Measurements from ENCODE around the gene CORIN. TPM values are rescaled to one million over a fixed set of nuclear protein-coding genes. Genes with fewer than 3 reads are reported as not detected.
"Not testable (repeated sequence)": the region's sequence is repeated elsewhere in the genome, so short reads cannot be mapped to it uniquely, and the experiment has no call there.

Gene CORIN
- total and polyA plus RNA-seq, 11 donors: 5.6 to 130 (median 40.1) TPM

DNA sequence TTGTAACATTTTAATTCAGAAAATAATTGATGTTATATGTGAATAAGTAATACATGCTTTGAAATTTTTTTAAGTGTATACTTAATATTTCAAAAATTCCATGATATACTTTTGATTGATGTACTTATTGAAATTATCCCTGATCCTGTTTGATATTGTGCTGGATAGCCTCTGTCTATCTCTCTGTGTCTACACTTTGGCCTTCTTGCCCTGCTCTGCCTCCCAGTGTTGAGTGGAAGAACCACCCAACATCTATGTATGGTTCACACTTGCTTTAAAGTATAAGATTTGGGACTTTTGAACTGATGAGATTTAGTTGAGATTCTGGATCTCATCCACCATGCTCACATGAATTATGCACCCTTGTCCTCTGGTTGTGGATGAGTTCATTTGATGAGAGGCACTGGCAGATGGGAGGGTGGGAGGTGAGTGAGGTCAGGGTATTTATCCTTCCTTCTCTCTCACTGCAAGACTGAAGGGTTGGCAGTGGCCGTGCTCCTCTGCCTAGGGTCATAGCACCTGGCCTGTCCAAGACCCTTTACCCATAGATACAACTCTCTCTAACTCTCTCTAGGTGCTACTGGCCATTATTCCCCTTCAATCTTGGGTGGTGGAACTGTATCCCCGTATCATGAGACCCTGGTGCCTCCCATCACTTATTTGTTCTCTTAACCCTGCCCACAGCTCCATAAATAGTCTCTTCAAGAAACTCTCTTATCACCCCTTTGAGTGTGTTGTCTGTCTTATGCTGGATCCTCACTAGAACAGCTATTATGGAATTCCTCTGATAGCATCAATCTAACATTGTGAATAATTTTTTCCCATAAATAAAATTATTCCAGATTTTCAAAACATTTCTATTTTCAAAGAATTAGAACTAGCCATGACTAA, 75.2 kb downstream of the CORIN start:
- no peaks in the 10 kb centered on the region for H3K36me3 ChIP-seq
- peaks cover 0 to 5% (median 0%) of the 10 kb centered on the region in 12 donors for H3K9me3 ChIP-seq
- H3K27me3 ChIP-seq: no peaks in the 10 kb centered on the region
- no peak for TF ChIP-seq POLR2A (IDR thresholded peaks at IDR 0.05)
- TF ChIP-seq, protein P1, sequence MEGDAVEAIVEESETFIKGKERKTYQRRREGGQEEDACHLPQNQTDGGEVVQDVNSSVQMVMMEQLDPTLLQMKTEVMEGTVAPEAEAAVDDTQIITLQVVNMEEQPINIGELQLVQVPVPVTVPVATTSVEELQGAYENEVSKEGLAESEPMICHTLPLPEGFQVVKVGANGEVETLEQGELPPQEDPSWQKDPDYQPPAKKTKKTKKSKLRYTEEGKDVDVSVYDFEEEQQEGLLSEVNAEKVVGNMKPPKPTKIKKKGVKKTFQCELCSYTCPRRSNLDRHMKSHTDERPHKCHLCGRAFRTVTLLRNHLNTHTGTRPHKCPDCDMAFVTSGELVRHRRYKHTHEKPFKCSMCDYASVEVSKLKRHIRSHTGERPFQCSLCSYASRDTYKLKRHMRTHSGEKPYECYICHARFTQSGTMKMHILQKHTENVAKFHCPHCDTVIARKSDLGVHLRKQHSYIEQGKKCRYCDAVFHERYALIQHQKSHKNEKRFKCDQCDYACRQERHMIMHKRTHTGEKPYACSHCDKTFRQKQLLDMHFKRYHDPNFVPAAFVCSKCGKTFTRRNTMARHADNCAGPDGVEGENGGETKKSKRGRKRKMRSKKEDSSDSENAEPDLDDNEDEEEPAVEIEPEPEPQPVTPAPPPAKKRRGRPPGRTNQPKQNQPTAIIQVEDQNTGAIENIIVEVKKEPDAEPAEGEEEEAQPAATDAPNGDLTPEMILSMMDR (IDR thresholded peaks at IDR 0.05): no peak
- H3K4me1 ChIP-seq: peaks cover 0 to 5% (median 0%) of the 10 kb centered on the region in 12 donors
- H3K4me3 ChIP-seq: no peak overlapping the region
- no peak for DNase-seq
- intact Hi-C loops (cut with DNase I): no loop called here
- 42 to 64% (median 61%) methylated on average over 2 of the region's 2 CpGs for WGBS, 4 donors
- ATAC-seq: no peak
- H3K27ac ChIP-seq: peak overlapping the region in 1 of 12 donors; percentile 22

DNA sequence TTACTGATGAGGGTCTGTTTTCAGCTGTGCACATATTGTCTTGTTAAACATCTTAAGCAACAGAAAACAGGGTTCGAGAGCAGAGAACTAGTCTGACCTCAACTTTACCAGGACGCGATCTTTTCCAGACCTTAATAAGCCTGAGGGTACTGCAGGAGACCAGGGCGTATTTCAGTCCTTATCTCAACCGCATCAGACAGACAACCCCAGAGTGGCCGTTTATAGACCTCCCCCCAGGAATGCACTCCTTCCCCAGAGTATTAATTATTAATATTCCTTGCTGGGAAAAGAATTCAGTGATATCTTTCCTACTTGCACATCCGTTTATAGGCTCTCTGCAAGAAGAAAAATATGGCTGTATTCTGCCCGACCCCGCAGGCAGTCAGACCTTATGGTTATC, 84.6 kb downstream of the CORIN start:
- H3K27ac ChIP-seq: peak overlapping the region in 2 of 12 donors; percentile 36 to 69

DNA sequence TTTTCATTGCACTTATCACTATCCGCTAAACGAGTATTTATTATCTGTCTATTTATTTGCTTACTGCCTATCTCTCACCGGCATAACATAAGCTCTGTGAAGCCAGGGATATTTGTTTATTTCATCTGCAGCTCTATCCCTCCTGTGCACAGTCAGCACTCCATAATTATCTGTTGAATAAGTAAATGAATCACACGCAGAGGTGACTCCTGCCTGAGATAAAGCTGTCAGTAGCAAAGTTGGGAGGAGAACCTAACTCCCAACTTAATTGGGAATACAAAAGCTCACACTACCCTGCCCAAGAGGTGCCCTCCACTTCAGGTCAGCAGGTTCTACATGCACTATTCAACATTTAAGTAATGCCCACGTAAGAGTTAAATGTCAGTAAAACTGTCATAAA, 85.7 kb downstream of the CORIN start:
- Histone ChIP-seq H3K36me3 (no peaks in the 10 kb centered on the region), H3K4me1 (peaks cover 0 to 35% (median 2%) of the 10 kb centered on the region in 12 donors), H3K27me3 (no peaks in the 10 kb centered on the region), H3K4me3 (no peak overlapping the region), H3K9me3 (peaks cover 0 to 17% (median 0%) of the 10 kb centered on the region in 12 donors), H3K27ac (peak overlapping the region in 9 of 12 donors; percentile 2 to 77 (median 60))
- no peak for TF ChIP-seq POLR2A (IDR thresholded peaks at IDR 0.05)
- TF ChIP-seq, protein P1 (IDR thresholded peaks at IDR 0.05): no peak
- peak in 2 of 4 donors; percentile 54 to 56 for ATAC-seq
- no peak for DNase-seq
- intact Hi-C loops (cut with DNase I): loop anchor here in 1 of 10 donors (5.0 kb wide), 1 partner anchor 45 kb away; no protein-coding TSS in a partner anchor
- WGBS, 4 donors: 26 to 33% (median 30%) methylated on average over 5 of the region's 5 CpGs

More for the DNA sequence above, 84.6 kb downstream of the CORIN start:
- Histone ChIP-seq H3K4me1 (peaks cover 0 to 28% (median 0%) of the 10 kb centered on the region in 12 donors), H3K9me3 (peaks cover 0 to 17% (median 0%) of the 10 kb centered on the region in 12 donors)
- DNase-seq, H3K4me3 ChIP-seq, H3K27me3 ChIP-seq, H3K36me3 ChIP-seq, ATAC-seq: not testable (repeated sequence)
- 88 to 91% (median 89%) methylated on average over 9 of the region's 9 CpGs for WGBS, 4 donors
- intact Hi-C loops (cut with DNase I): loop anchor here in 1 of 10 donors (5.0 kb wide), 1 partner anchor 46 kb away; no protein-coding TSS in a partner anchor

GRCh38 chr4:47750788-47751187, 87.1 kb downstream of the CORIN start:
- no peaks in the 10 kb centered on the region for H3K36me3 ChIP-seq
- TF ChIP-seq, protein P1 (IDR thresholded peaks at IDR 0.05): no peak
- TF ChIP-seq POLR2A (IDR thresholded peaks at IDR 0.05): no peak
- WGBS, 4 donors: 52 to 64% (median 61%) methylated on average over 2 of the region's 2 CpGs
- DNase-seq (no peak), ATAC-seq (no peak)
- intact Hi-C loops (cut with DNase I): loop anchor here in 1 of 10 donors (5.0 kb wide), 1 partner anchor 43 kb away; no protein-coding TSS in a partner anchor
- H3K4me3 ChIP-seq: no peak overlapping the region
- H3K27me3 ChIP-seq: no peaks in the 10 kb centered on the region
- H3K27ac ChIP-seq: peak overlapping the region in 5 of 12 donors; percentile 36 to 94 (median 43)
- peaks cover 0 to 17% (median 0%) of the 10 kb centered on the region in 12 donors for H3K9me3 ChIP-seq
- peaks cover 0 to 38% (median 2%) of the 10 kb centered on the region in 12 donors for H3K4me1 ChIP-seq
